ENCODE data around the gene WDR70.
A peak's percentile ranks its signal among the peaks of the same experiment; 100 is the strongest.

WDR70 gene

DNA sequence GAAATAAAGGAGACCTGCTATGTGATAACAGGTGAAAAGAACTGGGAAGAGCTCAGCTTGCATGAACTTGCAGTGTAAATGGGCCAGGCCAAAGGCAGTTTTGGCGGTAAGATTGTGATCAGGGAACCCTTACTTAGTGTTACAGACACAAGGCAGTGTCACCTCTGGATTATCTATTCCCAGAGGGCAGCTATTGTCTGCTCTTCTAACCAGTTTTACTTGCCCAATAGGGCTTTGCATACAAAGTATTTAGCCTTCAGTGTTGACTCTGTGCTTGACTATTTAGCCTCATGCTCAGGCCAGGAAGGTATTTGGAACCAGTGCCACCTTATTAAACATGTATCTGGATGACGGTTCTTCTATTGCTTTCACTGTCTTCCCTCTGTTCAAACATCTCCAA is 422.4 kb downstream of the WDR70 start:
- TF ChIP-seq JUND (IDR thresholded peaks at IDR 0.05; ENCODE audit: low read depth), result no peak
- in situ Hi-C loops (cut with HindIII; ENCODE audit: low pct_unique_long_range_greater_than_20kb, low sequenced_read_pairs), result no loop called here
- peak in 1 of 2 experiments; percentile 58 for DNase-seq (ENCODE audit: low read depth in 1 of 2, low spot score in 1 of 2)
